Measurements from ENCODE around the gene TP53BP2. TPM values are rescaled to one million over a fixed set of nuclear protein-coding genes. Genes with fewer than 3 reads are reported as not detected.

The TP53BP2 gene
- total and polyA plus RNA-seq, 10 of the 15 experiments (the other 5 are each of a cell fraction or from before 2014, with no cell fraction given), result 1.6 to 13.7 (median 5.6) TPM

DNA sequence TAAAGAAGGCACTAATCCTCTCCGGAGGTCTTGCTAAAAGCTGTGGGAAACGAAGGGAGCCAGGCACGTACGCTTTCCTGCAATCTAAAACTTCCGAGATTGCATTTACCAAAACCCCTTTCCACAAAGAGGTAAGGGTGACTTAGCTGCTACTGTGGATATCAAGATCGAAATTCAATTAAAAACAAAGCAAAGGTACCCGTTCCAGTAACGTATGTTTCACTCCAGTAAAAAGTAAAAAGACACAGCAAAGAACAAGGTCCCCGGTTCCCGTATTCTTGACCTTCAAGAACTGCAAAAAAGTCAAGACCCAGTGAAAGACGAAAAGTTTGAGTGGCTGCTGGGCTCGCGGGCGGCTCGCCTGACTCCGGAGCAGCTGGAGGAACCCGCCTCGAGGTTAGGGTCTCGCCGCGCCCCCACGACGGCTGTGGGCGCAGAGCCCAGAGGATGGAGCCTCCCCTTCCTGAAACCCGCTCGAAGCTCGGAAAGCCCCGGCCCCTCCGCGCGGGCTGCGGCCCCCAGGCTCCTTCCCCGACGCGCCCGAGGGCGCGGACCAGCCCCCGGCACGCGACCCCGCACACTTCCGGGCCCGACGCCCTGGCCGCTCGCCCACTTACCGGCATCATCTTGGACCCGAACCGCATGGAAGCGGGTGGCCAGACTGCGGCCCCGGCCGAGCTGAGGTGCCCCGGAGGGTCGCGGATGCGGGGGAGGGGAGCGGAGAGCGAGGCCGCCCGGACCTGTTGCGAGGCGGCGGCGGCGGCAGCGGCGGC is 524 bp downstream of the TP53BP2 start (continued):
- TF ChIP-seq, protein P1, sequence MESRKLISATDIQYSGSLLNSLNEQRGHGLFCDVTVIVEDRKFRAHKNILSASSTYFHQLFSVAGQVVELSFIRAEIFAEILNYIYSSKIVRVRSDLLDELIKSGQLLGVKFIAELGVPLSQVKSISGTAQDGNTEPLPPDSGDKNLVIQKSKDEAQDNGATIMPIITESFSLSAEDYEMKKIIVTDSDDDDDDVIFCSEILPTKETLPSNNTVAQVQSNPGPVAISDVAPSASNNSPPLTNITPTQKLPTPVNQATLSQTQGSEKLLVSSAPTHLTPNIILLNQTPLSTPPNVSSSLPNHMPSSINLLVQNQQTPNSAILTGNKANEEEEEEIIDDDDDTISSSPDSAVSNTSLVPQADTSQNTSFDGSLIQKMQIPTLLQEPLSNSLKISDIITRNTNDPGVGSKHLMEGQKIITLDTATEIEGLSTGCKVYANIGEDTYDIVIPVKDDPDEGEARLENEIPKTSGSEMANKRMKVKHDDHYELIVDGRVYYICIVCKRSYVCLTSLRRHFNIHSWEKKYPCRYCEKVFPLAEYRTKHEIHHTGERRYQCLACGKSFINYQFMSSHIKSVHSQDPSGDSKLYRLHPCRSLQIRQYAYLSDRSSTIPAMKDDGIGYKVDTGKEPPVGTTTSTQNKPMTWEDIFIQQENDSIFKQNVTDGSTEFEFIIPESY (IDR thresholded peaks at IDR 0.05), result no peak
- TF ChIP-seq, protein P2, sequence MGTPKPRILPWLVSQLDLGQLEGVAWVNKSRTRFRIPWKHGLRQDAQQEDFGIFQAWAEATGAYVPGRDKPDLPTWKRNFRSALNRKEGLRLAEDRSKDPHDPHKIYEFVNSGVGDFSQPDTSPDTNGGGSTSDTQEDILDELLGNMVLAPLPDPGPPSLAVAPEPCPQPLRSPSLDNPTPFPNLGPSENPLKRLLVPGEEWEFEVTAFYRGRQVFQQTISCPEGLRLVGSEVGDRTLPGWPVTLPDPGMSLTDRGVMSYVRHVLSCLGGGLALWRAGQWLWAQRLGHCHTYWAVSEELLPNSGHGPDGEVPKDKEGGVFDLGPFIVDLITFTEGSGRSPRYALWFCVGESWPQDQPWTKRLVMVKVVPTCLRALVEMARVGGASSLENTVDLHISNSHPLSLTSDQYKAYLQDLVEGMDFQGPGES (IDR thresholded peaks at IDR 0.05), result no peak
- TF ChIP-seq RAD21 (IDR thresholded peaks at IDR 0.05; ENCODE audit: insufficient read depth, low read depth, low read length) (no peak), HCFC1 (IDR thresholded peaks at IDR 0.05; ENCODE audit: low read length) (no peak), SP1 (IDR thresholded peaks at IDR 0.05; ENCODE audit: low read depth, low read length) (no peak), NFYA (IDR thresholded peaks at IDR 0.05; ENCODE audit: borderline replicate concordance, low read depth, low read length) (no peak), STAT3 (IDR thresholded peaks at IDR 0.05; ENCODE audit: low read depth, low read length) (no peak)
- TF ChIP-seq, protein P3, sequence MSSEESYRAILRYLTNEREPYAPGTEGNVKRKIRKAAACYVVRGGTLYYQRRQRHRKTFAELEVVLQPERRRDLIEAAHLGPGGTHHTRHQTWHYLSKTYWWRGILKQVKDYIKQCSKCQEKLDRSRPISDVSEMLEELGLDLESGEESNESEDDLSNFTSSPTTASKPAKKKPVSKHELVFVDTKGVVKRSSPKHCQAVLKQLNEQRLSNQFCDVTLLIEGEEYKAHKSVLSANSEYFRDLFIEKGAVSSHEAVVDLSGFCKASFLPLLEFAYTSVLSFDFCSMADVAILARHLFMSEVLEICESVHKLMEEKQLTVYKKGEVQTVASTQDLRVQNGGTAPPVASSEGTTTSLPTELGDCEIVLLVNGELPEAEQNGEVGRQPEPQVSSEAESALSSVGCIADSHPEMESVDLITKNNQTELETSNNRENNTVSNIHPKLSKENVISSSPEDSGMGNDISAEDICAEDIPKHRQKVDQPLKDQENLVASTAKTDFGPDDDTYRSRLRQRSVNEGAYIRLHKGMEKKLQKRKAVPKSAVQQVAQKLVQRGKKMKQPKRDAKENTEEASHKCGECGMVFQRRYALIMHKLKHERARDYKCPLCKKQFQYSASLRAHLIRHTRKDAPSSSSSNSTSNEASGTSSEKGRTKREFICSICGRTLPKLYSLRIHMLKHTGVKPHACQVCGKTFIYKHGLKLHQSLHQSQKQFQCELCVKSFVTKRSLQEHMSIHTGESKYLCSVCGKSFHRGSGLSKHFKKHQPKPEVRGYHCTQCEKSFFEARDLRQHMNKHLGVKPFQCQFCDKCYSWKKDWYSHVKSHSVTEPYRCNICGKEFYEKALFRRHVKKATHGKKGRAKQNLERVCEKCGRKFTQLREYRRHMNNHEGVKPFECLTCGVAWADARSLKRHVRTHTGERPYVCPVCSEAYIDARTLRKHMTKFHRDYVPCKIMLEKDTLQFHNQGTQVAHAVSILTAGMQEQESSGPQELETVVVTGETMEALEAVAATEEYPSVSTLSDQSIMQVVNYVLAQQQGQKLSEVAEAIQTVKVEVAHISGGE (CRISPR knock-in tag; IDR thresholded peaks at IDR 0.05), result no peak; the same call in 1 of the 2 replicates
- TF ChIP-seq, protein P4, sequence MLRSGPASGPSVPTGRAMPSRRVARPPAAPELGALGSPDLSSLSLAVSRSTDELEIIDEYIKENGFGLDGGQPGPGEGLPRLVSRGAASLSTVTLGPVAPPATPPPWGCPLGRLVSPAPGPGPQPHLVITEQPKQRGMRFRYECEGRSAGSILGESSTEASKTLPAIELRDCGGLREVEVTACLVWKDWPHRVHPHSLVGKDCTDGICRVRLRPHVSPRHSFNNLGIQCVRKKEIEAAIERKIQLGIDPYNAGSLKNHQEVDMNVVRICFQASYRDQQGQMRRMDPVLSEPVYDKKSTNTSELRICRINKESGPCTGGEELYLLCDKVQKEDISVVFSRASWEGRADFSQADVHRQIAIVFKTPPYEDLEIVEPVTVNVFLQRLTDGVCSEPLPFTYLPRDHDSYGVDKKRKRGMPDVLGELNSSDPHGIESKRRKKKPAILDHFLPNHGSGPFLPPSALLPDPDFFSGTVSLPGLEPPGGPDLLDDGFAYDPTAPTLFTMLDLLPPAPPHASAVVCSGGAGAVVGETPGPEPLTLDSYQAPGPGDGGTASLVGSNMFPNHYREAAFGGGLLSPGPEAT (IDR thresholded peaks at IDR 0.05; ENCODE audit: low read depth), result no peak
- TF ChIP-seq, protein P5, sequence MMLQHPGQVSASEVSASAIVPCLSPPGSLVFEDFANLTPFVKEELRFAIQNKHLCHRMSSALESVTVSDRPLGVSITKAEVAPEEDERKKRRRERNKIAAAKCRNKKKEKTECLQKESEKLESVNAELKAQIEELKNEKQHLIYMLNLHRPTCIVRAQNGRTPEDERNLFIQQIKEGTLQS (IDR thresholded peaks at IDR 0.05; ENCODE audit: borderline replicate concordance, extremely low read depth, low read depth, low read length), result no peak
- TF ChIP-seq, protein P6, sequence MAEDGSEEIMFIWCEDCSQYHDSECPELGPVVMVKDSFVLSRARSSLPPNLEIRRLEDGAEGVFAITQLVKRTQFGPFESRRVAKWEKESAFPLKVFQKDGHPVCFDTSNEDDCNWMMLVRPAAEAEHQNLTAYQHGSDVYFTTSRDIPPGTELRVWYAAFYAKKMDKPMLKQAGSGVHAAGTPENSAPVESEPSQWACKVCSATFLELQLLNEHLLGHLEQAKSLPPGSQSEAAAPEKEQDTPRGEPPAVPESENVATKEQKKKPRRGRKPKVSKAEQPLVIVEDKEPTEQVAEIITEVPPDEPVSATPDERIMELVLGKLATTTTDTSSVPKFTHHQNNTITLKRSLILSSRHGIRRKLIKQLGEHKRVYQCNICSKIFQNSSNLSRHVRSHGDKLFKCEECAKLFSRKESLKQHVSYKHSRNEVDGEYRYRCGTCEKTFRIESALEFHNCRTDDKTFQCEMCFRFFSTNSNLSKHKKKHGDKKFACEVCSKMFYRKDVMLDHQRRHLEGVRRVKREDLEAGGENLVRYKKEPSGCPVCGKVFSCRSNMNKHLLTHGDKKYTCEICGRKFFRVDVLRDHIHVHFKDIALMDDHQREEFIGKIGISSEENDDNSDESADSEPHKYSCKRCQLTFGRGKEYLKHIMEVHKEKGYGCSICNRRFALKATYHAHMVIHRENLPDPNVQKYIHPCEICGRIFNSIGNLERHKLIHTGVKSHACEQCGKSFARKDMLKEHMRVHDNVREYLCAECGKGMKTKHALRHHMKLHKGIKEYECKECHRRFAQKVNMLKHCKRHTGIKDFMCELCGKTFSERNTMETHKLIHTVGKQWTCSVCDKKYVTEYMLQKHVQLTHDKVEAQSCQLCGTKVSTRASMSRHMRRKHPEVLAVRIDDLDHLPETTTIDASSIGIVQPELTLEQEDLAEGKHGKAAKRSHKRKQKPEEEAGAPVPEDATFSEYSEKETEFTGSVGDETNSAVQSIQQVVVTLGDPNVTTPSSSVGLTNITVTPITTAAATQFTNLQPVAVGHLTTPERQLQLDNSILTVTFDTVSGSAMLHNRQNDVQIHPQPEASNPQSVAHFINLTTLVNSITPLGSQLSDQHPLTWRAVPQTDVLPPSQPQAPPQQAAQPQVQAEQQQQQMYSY (CRISPR knock-in tag; IDR thresholded peaks at IDR 0.05), result no peak
- TF ChIP-seq, protein P7, sequence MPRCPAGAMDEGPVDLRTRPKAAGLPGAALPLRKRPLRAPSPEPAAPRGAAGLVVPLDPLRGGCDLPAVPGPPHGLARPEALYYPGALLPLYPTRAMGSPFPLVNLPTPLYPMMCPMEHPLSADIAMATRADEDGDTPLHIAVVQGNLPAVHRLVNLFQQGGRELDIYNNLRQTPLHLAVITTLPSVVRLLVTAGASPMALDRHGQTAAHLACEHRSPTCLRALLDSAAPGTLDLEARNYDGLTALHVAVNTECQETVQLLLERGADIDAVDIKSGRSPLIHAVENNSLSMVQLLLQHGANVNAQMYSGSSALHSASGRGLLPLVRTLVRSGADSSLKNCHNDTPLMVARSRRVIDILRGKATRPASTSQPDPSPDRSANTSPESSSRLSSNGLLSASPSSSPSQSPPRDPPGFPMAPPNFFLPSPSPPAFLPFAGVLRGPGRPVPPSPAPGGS (IDR thresholded peaks at IDR 0.05; ENCODE audit: borderline replicate concordance, insufficient read depth, low read depth, low read length, poor library complexity, severe bottlenecking), result no peak

Measured in GM12878 (cell line).